ENCODE data around the gene XRCC4.

DNA sequence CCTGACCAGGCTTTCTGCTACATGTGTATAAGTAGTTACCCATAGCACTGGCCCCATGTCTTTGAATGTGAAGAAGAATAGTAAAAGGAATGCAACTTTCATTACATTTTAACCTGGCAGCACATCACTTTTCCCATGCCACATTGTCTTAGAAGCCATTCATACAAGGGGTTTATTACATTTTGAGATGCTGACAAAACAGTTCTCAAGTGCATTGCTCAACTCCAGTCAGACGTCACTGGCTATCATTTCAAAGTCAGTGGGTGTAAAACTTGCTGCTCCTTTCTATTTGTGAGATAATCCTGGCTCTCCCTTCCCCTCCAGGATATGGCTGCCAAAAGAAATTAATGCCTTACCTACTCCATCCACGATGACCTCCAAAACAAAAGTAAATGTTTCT, 297.2 kb downstream of the XRCC4 start:
- TF ChIP-seq CTCF (IDR thresholded peaks at IDR 0.05 in 4 of 5, conservative IDR thresholded peaks at IDR 0.05 in 1 of 5) (no peak), POLR2A (IDR thresholded peaks at IDR 0.05) (no peak)

All from gastrocnemius medialis (tissue), 4 donors.